Measurements from ENCODE around the gene MYH13. TPM values are rescaled to one million over a fixed set of nuclear protein-coding genes. Genes with fewer than 3 reads are reported as not detected.

The MYH13 gene
- total RNA-seq, 2 experiments from 2014 or later, result not detected

GRCh38 chr17:10369239-10369638, 3.6 kb downstream of the MYH13 start:
- no peak for DNase-seq
- Mint-ChIP-seq H3K36me3 (no peaks in the 10 kb centered on the region), H3K27ac (no peak overlapping the region), H3K4me1 (no peaks in the 10 kb centered on the region), H3K4me3 (no peak overlapping the region), H3K9me3 (no peaks in the 10 kb centered on the region), H3K27me3 (peaks cover 7% of the 10 kb centered on the region)

- H3K9me3 Mint-ChIP-seq, result no peaks in the 10 kb centered on the region
- no peak overlapping the region for H3K27ac Mint-ChIP-seq
Measured at GRCh38 chr17:10368561-10368960, 4.2 kb downstream of the MYH13 start.

GRCh38 chr17:10360578-10360977, 12.2 kb downstream of the MYH13 start:
- no peaks in the 10 kb centered on the region for H3K36me3 Mint-ChIP-seq
- H3K27ac Mint-ChIP-seq, result no peak overlapping the region
- no peaks in the 10 kb centered on the region for H3K9me3 Mint-ChIP-seq
- no peak for DNase-seq
- H3K27me3 Mint-ChIP-seq, result peaks cover 6% of the 10 kb centered on the region
- no peak overlapping the region for H3K4me3 Mint-ChIP-seq
- no peaks in the 10 kb centered on the region for H3K4me1 Mint-ChIP-seq

More at GRCh38 chr17:10368561-10368960, 4.2 kb downstream of the MYH13 start:
- no peak for DNase-seq
- H3K27me3 Mint-ChIP-seq, result peaks cover 7% of the 10 kb centered on the region
- no peaks in the 10 kb centered on the region for H3K4me1 Mint-ChIP-seq
- no peak overlapping the region for H3K4me3 Mint-ChIP-seq
- no peaks in the 10 kb centered on the region for H3K36me3 Mint-ChIP-seq

DNA sequence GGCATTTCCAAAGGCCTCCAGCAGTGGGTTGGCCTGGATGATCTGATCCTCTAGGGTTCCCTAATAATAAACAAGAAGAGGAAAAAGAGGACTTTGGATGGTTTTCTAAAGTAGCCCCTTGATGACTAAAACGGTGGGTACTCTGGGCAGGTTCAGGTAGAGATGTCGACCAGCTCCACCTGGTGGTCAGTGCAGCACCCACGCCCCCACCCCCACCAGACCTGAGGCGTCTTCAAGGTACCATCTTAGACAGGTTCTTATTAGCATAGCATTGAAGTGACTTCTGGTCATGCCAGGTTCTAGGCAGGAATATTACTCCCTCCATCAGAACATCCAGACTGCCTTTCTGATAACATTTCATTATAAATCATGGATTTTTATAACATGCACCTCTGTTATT, 15.0 kb downstream of the MYH13 start:
- no peaks in the 10 kb centered on the region for H3K4me1 Mint-ChIP-seq
- H3K4me3 Mint-ChIP-seq, result no peak overlapping the region
- DNase-seq, result peak; percentile 17
- H3K9me3 Mint-ChIP-seq, result no peaks in the 10 kb centered on the region
- H3K27me3 Mint-ChIP-seq, result peaks cover 6% of the 10 kb centered on the region
- no peak overlapping the region for H3K27ac Mint-ChIP-seq
- H3K36me3 Mint-ChIP-seq, result no peaks in the 10 kb centered on the region

- peaks cover 4% of the 10 kb centered on the region for H3K27me3 Mint-ChIP-seq
- no peaks in the 10 kb centered on the region for H3K9me3 Mint-ChIP-seq
- no peaks in the 10 kb centered on the region for H3K4me1 Mint-ChIP-seq
- no peak for DNase-seq
- H3K36me3 Mint-ChIP-seq, result no peaks in the 10 kb centered on the region
- H3K4me3 Mint-ChIP-seq, result no peak overlapping the region
- H3K27ac Mint-ChIP-seq, result no peak overlapping the region
Measured at GRCh38 chr17:10354651-10355050, 18.2 kb downstream of the MYH13 start.

GRCh38 chr17:10352893-10353292, 19.9 kb downstream of the MYH13 start:
- peaks cover 2% of the 10 kb centered on the region for H3K27me3 Mint-ChIP-seq
- no peaks in the 10 kb centered on the region for H3K4me1 Mint-ChIP-seq
- H3K9me3 Mint-ChIP-seq, result no peaks in the 10 kb centered on the region
- DNase-seq, result no peak
- no peak overlapping the region for H3K4me3 Mint-ChIP-seq
- H3K27ac Mint-ChIP-seq, result no peak overlapping the region
- H3K36me3 Mint-ChIP-seq, result no peaks in the 10 kb centered on the region

DNA sequence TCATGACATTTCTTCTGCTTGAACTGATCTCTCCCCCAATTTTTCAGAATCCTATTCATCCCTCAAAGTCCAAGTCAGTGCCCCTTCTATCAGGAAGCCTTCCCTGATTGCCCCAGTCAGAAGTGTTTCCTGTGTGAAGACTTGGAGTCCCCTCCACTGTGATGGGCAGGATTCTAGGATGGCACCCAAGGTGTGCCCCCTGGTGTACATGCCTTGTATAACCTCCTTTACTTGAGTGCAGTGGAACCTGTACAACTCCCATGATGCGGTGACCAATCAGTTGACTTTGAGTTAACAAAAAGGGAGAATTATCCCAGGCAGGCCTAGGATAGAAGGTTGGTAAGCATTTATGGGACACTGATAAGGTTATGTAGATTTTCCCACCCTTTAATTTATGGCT, 23.4 kb downstream of the MYH13 start:
- H3K27me3 Mint-ChIP-seq, result peaks cover 2% of the 10 kb centered on the region
- no peaks in the 10 kb centered on the region for H3K36me3 Mint-ChIP-seq
- DNase-seq, result no peak
- no peak overlapping the region for H3K4me3 Mint-ChIP-seq
- no peaks in the 10 kb centered on the region for H3K9me3 Mint-ChIP-seq
- no peaks in the 10 kb centered on the region for H3K4me1 Mint-ChIP-seq
- H3K27ac Mint-ChIP-seq, result no peak overlapping the region

GRCh38 chr17:10344816-10345215, 28.0 kb downstream of the MYH13 start:
- Mint-ChIP-seq H3K9me3 (no peaks in the 10 kb centered on the region), H3K4me3 (no peak overlapping the region), H3K36me3 (no peaks in the 10 kb centered on the region), H3K27me3 (peaks cover 12% of the 10 kb centered on the region), H3K4me1 (no peaks in the 10 kb centered on the region), H3K27ac (no peak overlapping the region)
- no peak for DNase-seq

- Mint-ChIP-seq H3K36me3 (no peaks in the 10 kb centered on the region), H3K27me3 (peaks cover 9% of the 10 kb centered on the region), H3K27ac (no peak overlapping the region), H3K4me3 (no peak overlapping the region), H3K4me1 (no peaks in the 10 kb centered on the region), H3K9me3 (no peaks in the 10 kb centered on the region)
- no peak for DNase-seq
Measured at GRCh38 chr17:10339051-10339450, 33.8 kb downstream of the MYH13 start.

DNA sequence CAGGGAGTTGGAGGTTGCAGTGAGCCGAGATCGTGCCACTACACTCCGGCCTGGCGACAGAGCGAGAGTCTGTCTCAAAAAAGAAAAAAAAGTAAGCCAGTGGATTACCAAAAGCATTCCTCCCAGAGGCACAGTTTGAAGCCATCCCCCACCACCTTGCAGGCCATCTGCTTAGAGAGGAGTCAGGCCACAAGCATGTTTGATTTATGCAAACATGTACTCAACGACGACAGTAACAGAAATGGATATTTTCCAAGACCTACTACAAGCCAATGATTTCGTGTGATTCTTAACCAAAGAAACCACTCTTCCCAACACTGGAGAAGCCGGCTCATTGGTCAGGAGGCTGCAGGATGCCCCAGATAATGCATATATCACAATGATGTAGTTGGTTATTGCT, 34.8 kb downstream of the MYH13 start:
- no peak for DNase-seq
- no peak overlapping the region for H3K4me3 Mint-ChIP-seq
- peaks cover 9% of the 10 kb centered on the region for H3K27me3 Mint-ChIP-seq
- no peaks in the 10 kb centered on the region for H3K36me3 Mint-ChIP-seq
- H3K9me3 Mint-ChIP-seq, result no peaks in the 10 kb centered on the region
- no peaks in the 10 kb centered on the region for H3K4me1 Mint-ChIP-seq
- no peak overlapping the region for H3K27ac Mint-ChIP-seq

DNA sequence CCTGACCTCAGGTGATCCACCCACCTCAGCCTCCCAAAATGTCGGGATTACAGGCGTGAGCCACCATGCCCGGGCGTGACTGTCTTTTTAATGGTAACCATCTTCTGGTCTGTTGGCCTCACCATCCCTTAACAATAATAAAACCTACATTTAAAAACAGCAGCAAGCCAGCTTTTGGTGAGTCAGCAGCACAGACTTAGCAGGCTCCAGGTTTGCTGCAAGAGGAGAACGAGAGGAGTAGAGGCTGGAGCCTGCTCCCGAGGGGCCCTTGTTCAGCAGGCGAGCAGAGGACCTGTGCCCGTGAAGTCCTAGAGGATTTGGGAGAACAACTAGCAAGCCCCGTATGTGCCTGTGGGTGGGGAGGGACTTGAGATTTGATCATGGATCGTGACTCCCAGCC, 35.7 kb downstream of the MYH13 start:
- H3K4me3 Mint-ChIP-seq, result no peak overlapping the region
- no peaks in the 10 kb centered on the region for H3K36me3 Mint-ChIP-seq
- H3K9me3 Mint-ChIP-seq, result no peaks in the 10 kb centered on the region
- peaks cover 4% of the 10 kb centered on the region for H3K27me3 Mint-ChIP-seq
- no peak for DNase-seq
- no peak overlapping the region for H3K27ac Mint-ChIP-seq
- H3K4me1 Mint-ChIP-seq, result no peaks in the 10 kb centered on the region

DNA sequence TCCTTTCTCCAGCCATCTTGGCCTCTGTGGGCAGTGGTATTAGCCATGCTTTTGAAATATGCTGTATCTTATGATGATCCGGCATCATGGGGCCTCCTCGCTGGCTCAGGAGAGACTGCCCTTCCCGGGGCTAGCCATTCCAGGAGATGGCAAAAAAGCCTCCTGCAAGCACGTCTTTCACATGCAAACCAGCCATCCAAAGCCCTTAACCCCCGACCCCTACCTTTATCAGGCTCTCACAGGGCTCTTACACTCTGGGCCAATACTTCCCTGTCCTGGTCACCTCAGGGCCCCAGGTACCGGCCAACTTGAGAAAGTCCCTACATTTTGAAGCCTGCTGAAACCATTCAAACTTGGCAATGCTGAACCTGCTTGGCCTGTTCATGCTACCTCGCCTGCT, 36.4 kb downstream of the MYH13 start:
- H3K9me3 Mint-ChIP-seq, result no peaks in the 10 kb centered on the region
- no peaks in the 10 kb centered on the region for H3K36me3 Mint-ChIP-seq
- H3K27ac Mint-ChIP-seq, result no peak overlapping the region
- peaks cover under 1% of the 10 kb centered on the region for H3K27me3 Mint-ChIP-seq
- no peak for DNase-seq
- H3K4me3 Mint-ChIP-seq, result no peak overlapping the region
- H3K4me1 Mint-ChIP-seq, result no peaks in the 10 kb centered on the region

GRCh38 chr17:10332515-10332914, 40.3 kb downstream of the MYH13 start:
- Mint-ChIP-seq H3K36me3 (no peaks in the 10 kb centered on the region), H3K4me1 (no peaks in the 10 kb centered on the region), H3K27me3 (peaks cover 14% of the 10 kb centered on the region), H3K4me3 (no peak overlapping the region), H3K27ac (no peak overlapping the region), H3K9me3 (no peaks in the 10 kb centered on the region)
- no peak for DNase-seq

- Mint-ChIP-seq H3K4me1 (no peaks in the 10 kb centered on the region), H3K9me3 (no peaks in the 10 kb centered on the region), H3K27ac (no peak overlapping the region), H3K36me3 (no peaks in the 10 kb centered on the region), H3K27me3 (peaks cover 14% of the 10 kb centered on the region), H3K4me3 (no peak overlapping the region)
- DNase-seq, result no peak
Measured at GRCh38 chr17:10328971-10329923, 43.6 kb downstream of the MYH13 start.

DNA sequence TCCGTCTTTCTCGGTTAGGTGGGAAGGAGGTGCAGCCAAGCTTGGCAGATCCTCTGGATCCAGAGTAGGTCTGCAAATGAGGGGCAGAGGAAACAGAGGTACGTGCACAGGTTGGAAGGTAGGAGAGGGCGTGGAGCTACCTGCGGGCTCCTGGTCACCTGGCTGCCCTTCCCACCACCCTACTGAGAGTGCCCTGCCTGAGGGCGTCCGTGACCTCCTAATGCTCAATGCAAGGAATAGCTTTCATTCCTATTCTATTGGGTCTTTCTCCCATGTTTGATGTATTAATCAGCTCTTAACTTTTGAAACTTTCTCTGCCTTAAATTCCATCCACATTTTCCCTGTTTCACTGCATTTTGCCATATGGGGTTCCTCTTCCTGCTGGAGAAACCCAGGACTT, 44.6 kb downstream of the MYH13 start:
- DNase-seq, result no peak
- no peak overlapping the region for H3K27ac Mint-ChIP-seq
- H3K4me1 Mint-ChIP-seq, result no peaks in the 10 kb centered on the region
- peaks cover 14% of the 10 kb centered on the region for H3K27me3 Mint-ChIP-seq
- no peak overlapping the region for H3K4me3 Mint-ChIP-seq
- no peaks in the 10 kb centered on the region for H3K9me3 Mint-ChIP-seq
- H3K36me3 Mint-ChIP-seq, result no peaks in the 10 kb centered on the region

DNA sequence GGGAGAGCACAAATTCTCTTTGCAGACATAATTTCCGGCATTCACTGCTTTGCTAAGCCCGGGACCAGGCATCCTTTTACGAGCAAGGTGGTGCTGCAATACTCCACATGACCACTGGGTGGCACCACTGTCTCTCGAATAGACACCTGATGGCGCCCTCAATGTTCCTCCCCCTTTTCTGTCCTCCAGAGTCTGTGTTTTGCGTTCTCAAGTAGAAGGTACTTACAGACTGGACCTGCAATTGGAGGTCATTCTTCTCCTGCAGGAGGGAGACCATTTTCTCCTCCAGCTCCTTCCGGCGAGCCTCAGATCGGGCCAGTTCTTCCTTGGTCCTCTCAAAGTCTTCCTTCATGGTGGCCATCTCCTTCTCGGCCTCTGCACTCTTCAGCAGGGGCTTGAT, 45.2 kb downstream of the MYH13 start:
- Mint-ChIP-seq H3K27me3 (peaks cover 14% of the 10 kb centered on the region), H3K4me3 (no peak overlapping the region), H3K27ac (no peak overlapping the region), H3K9me3 (no peaks in the 10 kb centered on the region), H3K4me1 (no peaks in the 10 kb centered on the region), H3K36me3 (no peaks in the 10 kb centered on the region)
- DNase-seq, result peak; percentile 64

Measured in activated naive CD8-positive, alpha-beta T cell treated with anti-CD3 and anti-CD28 coated beads for 36 hours (primary cell).